HepG2 (cell line): Measurements from ENCODE around the gene PTPN13. TPM values are rescaled to one million over a fixed set of nuclear protein-coding genes. Genes with fewer than 3 reads are reported as not detected.

Source experiments
- BRCA1 ChIP-seq: sonication (generic); formaldehyde crosslinking; IDR thresholded peaks from 2 replicates; pipeline ENCODE4 v1.4.0; 2020; ENCODE audit warnings: missing genetic modification reagents
- CENPX ChIP-seq: sonication (generic); formaldehyde crosslinking; IDR thresholded peaks from 2 replicates; pipeline ENCODE4 v1.9.0; 2021; ENCODE audit warnings: mild to moderate bottlenecking, missing genetic modification reagents, moderate library complexity
- GABPB1 ChIP-seq: IDR thresholded peaks from 2 replicates; pipeline ENCODE4 v1.6.1; 2016; ENCODE audit warnings: mild to moderate bottlenecking, missing genetic modification reagents, moderate library complexity, missing compliant biosample characterization
- GRHL1 ChIP-seq: sonication (generic); formaldehyde crosslinking; conservative IDR thresholded peaks from 2 replicates; pipeline ENCODE4 v1.8.0; 2022; ENCODE audit warnings: missing genetic modification reagents
- KLF11 ChIP-seq: IDR thresholded peaks from 2 replicates; pipeline ENCODE4 v1.6.1; 2016; ENCODE audit warnings: missing compliant biosample characterization
- MAFK ChIP-seq, 2 experiments: IDR thresholded peaks in 1 of 2; conservative IDR thresholded peaks in 1 of 2; 2 replicates each; pipeline ENCODE4 v1.6.1; 2011; ENCODE audit warnings: improper control_type of control experiment in 2 of 2, low read length in 2 of 2
- PAWR ChIP-seq: sonication (generic); formaldehyde crosslinking; IDR thresholded peaks from 2 replicates; pipeline ENCODE4 v1.4.0; 2020; ENCODE audit warnings: missing genetic modification reagents, mild to moderate bottlenecking, borderline replicate concordance
- PBX3 ChIP-seq: sonication (generic); formaldehyde crosslinking; IDR thresholded peaks from 2 replicates; pipeline ENCODE4 v1.8.1; 2023; ENCODE audit warnings: missing genetic modification reagents, inconsistent platforms, borderline replicate concordance
- PLRG1 ChIP-seq: fragments of 450-650 bp; conservative IDR thresholded peaks from 2 replicates; pipeline ENCODE4 v1.6.1; 2016
- REST ChIP-seq, 2 experiments: IDR thresholded peaks; 2 replicates each; pipeline ENCODE4 v1.6.1; 2011 to 2012; ENCODE audit warnings: low read length in 2 of 2, borderline replicate concordance in 1 of 2, low read depth in 1 of 2, mild to moderate bottlenecking in 1 of 2, moderate library complexity in 1 of 2
- SYNCRIP ChIP-seq: fragments of 200-400 bp; formaldehyde crosslinking; IDR thresholded peaks from 2 replicates; pipeline ENCODE4 v1.6.1; 2018; ENCODE audit warnings: mild to moderate bottlenecking, low read depth, low read length; ENCODE audit not compliant: insufficient read depth
- THYN1 ChIP-seq: sonication (generic); formaldehyde crosslinking; IDR thresholded peaks from 2 replicates; pipeline ENCODE4 v1.8.1; 2023; ENCODE audit warnings: low read depth, mild to moderate bottlenecking, moderate library complexity, missing genetic modification reagents, borderline replicate concordance
- ZNF160 ChIP-seq: sonication (generic); formaldehyde crosslinking; IDR thresholded peaks from 2 replicates; pipeline ENCODE4 v1.8.0; 2022; ENCODE audit warnings: mild to moderate bottlenecking, inconsistent platforms, missing genetic modification reagents
- ZNF3 ChIP-seq: IDR thresholded peaks from 2 replicates; pipeline ENCODE4 v1.7.0; 2017; ENCODE audit warnings: inconsistent platforms
- ZNF616 ChIP-seq: sonication (generic); formaldehyde crosslinking; IDR thresholded peaks from 2 replicates; pipeline ENCODE4 v1.5.0; 2020; ENCODE audit warnings: low read depth, mild to moderate bottlenecking, missing genetic modification reagents
- ZNF704 ChIP-seq: sonication (generic); formaldehyde crosslinking; IDR thresholded peaks from 2 replicates; pipeline ENCODE4 v1.8.1; 2023; ENCODE audit warnings: mild to moderate bottlenecking, inconsistent platforms, moderate library complexity, missing genetic modification reagents, borderline replicate concordance
- ZNF749 ChIP-seq: sonication (generic); formaldehyde crosslinking; IDR thresholded peaks from 2 replicates; pipeline ENCODE4 v1.8.0; 2022; ENCODE audit warnings: mild to moderate bottlenecking, missing genetic modification reagents, moderate library complexity, borderline replicate concordance
- polyA plus RNA-seq, 8 experiments: library from polyadenylated mRNA; depleted of rRNA in 3 of 8; stranded (reverse) in 7 of 8; unstranded in 1 of 8; fragments of >200 nt; fragmentation: Illumina TruSeq in 4 of 8; extraction: Trizol in 4 of 8; gene quantifications; 2 replicates each; pipeline versions ENCODE4 v1.2.1 to v1.2.3, GENCODE V29; 2011 to 2016; ENCODE audit warnings: low read depth in 4 of 8, missing spikeins in 1 of 8, mixed read lengths in 1 of 8; ENCODE audit not compliant: insufficient read depth in 1 of 8
- total RNA-seq, 5 experiments: library from RNA; depleted of rRNA; stranded (reverse); fragments of >200 nt; fragmentation: Illumina TruSeq; extraction: Trizol; gene quantifications; 2 replicates each; pipeline ENCODE4 v1.2.3, GENCODE V29; 2016; ENCODE audit warnings: low read depth in 1 of 5
- TF ChIP-seq, protein P1 (sequence below): sonication (generic); formaldehyde crosslinking; IDR thresholded peaks from 2 replicates; pipeline ENCODE4 v1.4.0; 2020; ENCODE audit warnings: missing genetic modification reagents, borderline replicate concordance

The PTPN13 gene
- total and polyA plus RNA-seq, 2 of the 13 experiments (the other 11 are each of a cell fraction or from before 2014, with no cell fraction given), result not detected

DNA sequence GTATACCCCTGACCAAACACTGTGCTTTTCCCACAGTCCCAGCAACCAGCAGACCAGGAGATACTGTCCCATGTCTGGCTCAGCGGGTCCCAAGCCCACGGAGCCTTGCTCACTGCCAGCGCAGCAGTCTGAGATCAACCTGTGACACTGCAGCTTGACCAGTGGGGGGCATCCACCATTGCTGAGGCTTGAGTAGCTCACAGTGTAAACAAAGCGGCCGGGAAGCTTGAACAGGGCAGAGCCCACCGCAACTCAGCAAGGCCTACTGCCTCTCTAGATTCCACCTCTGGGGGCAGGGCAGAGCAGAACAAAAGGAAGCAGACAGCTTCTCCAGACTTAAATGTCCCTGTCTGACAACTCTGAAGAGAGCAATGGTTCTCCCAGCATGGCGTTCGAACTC is 197.0 kb downstream of the PTPN13 start (continued):
- TF ChIP-seq CENPX (CRISPR knock-in tag) (no peak), SYNCRIP (no peak), PBX3 (CRISPR knock-in tag) (no peak), PAWR (no peak), REST (IDR thresholded peaks at IDR 0.05; ENCODE audit: borderline replicate concordance in 1 of 2, low read depth in 1 of 2, low read length in 2 of 2) (no peak), GABPB1 (CRISPR knock-in tag) (0 out of 2 replicates have a peak, but pooled peaks have one; percentile 23), ZNF749 (CRISPR knock-in tag) (no peak), ZNF704 (CRISPR knock-in tag) (no peak), ZNF160 (CRISPR knock-in tag) (no peak), THYN1 (no peak), ZNF3 (no peak), KLF11 (no peak), BRCA1 (CRISPR knock-in tag) (peak; percentile 85; the same call in 1 of the 2 replicates), ZNF616 (CRISPR knock-in tag) (no peak), MAFK (conservative IDR thresholded peaks at IDR 0.05 in 1 of 2, IDR thresholded peaks at IDR 0.05 in 1 of 2; ENCODE audit: low read length in 2 of 2) (no peak), GRHL1 (CRISPR knock-in tag) (no peak), PLRG1 (no peak)
- TF ChIP-seq, protein P1, sequence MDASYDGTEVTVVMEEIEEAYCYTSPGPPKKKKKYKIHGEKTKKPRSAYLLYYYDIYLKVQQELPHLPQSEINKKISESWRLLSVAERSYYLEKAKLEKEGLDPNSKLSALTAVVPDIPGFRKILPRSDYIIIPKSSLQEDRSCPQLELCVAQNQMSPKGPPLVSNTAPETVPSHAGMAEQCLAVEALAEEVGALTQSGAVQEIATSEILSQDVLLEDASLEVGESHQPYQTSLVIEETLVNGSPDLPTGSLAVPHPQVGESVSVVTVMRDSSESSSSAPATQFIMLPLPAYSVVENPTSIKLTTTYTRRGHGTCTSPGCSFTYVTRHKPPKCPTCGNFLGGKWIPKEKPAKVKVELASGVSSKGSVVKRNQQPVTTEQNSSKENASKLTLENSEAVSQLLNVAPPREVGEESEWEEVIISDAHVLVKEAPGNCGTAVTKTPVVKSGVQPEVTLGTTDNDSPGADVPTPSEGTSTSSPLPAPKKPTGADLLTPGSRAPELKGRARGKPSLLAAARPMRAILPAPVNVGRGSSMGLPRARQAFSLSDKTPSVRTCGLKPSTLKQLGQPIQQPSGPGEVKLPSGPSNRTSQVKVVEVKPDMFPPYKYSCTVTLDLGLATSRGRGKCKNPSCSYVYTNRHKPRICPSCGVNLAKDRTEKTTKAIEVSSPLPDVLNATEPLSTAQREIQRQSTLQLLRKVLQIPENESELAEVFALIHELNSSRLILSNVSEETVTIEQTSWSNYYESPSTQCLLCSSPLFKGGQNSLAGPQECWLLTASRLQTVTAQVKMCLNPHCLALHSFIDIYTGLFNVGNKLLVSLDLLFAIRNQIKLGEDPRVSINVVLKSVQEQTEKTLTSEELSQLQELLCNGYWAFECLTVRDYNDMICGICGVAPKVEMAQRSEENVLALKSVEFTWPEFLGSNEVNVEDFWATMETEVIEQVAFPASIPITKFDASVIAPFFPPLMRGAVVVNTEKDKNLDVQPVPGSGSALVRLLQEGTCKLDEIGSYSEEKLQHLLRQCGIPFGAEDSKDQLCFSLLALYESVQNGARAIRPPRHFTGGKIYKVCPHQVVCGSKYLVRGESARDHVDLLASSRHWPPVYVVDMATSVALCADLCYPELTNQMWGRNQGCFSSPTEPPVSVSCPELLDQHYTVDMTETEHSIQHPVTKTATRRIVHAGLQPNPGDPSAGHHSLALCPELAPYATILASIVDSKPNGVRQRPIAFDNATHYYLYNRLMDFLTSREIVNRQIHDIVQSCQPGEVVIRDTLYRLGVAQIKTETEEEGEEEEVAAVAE, result no peak
